GM10266 (cell line): ENCODE results near the gene STX8.

Source experiments
- DNase-seq: peaks from one replicate; pipeline ENCODE4 v3.0.0; 2012; ENCODE audit errors: extremely low spot score
- TF ChIP-seq, protein P1 (sequence below): IDR thresholded peaks from 2 replicates; pipeline ENCODE4 v1.5.1; 2012; ENCODE audit warnings: mild to moderate bottlenecking, low read depth; ENCODE audit not compliant: control insufficient read depth, insufficient read depth; ENCODE audit errors: missing control alignments

Gene STX8

DNA sequence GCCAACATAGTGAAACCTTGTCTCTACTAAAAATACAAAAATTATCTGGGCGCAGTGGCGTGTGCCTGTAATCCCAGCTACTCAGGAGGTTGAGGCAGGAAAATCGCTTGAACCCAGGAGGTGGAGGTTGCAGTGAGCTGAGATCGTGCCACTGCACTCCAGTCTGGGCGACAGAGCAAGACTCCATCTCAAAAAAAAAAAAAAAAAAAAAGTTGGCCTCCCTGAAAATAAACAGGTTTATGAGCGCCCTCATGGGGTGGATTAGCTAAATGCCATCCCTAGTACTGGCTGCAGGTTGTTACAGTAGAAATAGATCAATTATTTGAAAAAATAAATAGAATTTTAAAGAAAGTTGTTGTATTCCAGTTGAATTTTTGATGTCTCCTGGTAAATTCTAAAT, 20.9 kb downstream of the STX8 start:
- peak; percentile 38 for DNase-seq
- TF ChIP-seq, protein P1, sequence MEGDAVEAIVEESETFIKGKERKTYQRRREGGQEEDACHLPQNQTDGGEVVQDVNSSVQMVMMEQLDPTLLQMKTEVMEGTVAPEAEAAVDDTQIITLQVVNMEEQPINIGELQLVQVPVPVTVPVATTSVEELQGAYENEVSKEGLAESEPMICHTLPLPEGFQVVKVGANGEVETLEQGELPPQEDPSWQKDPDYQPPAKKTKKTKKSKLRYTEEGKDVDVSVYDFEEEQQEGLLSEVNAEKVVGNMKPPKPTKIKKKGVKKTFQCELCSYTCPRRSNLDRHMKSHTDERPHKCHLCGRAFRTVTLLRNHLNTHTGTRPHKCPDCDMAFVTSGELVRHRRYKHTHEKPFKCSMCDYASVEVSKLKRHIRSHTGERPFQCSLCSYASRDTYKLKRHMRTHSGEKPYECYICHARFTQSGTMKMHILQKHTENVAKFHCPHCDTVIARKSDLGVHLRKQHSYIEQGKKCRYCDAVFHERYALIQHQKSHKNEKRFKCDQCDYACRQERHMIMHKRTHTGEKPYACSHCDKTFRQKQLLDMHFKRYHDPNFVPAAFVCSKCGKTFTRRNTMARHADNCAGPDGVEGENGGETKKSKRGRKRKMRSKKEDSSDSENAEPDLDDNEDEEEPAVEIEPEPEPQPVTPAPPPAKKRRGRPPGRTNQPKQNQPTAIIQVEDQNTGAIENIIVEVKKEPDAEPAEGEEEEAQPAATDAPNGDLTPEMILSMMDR: peak; percentile 48

DNA sequence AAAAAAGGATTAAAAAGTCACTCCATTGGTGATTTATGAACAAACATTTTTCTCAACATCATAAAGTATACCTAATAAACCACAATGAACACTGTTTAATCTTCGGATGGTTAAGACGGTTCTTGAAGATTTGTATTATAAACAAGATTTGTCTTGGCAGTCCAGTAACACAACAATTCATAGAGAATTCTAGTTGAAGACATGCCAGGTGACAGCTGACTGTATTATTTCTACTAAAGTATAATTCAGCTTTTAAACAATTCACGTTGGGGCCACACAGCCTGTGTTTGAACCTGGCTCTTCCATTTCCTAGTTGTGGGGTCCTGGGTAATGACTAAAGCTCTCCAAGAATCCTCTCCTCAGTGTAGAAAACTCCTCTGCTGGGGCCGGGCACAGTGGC, 22.0 kb downstream of the STX8 start:
- TF ChIP-seq, protein P1: no peak
- no peak for DNase-seq

DNA sequence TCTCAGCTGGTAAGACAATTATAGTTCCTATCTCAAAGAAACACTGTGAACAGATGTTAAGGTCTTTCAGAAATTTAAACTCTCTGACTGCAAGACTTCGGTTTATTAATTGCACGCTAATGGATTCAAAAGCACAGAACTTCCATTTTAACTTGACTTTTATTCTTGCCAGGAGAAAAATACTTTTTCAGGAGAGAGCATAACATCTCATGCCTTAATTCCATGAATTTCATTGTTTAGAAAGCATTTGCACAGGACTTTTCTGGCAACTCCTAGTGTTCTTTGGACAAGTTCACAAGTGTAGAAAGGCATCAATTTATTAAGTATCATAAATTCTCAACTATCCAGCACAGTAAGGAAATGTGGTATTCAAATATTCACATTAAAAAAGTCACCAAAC, 22.4 kb downstream of the STX8 start:
- DNase-seq: no peak
- TF ChIP-seq, protein P1: no peak

DNA sequence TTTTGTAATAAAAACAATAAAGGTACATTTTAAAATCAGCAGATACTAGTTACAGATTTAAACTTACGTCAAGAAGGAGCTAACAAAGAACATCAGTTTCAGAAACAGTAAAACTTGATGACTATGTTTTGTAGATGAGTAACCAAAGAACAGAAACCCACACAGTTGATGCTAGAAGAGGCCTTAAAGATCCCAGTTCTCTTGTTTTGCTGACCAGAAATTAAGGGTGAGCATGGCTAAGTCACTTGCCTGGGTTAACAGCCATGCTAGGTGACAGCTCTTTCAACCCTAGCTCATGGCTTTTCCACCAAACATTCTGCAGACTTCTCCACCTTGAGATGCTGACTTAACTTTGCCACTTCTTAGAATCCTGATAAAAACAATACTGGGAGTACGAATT, 26.4 kb downstream of the STX8 start:
- TF ChIP-seq, protein P1: no peak
- DNase-seq: no peak

DNA sequence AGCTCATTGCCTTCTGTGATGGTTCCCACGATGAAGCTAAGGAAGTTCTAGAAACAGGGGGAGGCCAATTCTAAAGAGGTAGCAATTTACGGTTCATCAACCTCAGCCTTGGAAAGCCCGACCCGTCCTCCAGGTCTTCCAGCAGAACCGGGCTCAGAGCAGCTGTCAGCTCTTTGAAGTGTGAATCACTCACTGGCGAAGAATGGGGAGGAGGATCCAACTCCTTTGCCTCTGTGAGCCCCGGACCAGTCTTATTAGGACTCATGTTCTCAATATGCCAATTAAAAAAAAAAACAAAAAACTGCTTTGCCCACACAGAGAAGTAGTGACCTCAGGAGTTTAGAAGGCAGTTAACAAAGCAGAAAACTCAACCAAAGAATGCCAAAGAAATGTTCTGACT, 31.4 kb downstream of the STX8 start:
- TF ChIP-seq, protein P1: no peak
- no peak for DNase-seq

DNA sequence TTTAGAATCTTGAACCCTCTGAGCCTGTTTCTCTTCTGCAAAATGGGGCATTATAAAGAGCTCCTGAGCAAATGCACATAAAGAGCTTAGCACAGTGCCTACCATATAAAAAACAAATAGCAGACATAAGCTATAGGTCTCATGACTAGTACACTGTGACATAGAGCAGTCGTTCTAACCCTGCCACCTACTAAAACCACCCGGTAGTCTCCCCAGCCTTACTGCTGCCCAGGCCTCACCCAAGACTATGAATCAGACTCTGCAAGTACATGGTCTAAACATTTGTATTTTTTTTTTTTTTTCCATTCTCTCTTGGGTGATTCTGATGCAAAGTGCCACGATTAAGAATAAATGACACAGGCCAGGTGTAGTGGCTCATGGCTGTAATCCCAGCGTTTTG, 33.9 kb downstream of the STX8 start:
- DNase-seq: no peak
- TF ChIP-seq, protein P1: no peak

DNA sequence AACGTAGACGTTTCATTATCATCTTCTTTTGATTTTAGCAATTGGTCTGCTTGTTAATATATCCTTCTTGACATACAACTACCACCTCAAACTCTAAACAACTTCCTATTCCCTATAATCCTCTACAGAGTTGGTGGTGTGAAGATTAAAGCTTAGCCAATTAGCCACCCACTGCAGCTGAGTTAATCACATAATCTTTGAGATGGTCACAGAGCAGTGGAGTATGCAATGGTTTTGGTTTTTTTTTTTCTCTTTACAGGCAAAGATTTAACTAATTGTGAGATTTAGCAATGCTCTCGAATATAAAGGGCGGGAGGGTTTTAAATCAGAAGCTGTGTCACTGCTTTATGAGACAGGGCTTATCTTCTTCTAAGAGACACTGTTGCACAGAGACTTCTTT, 37.0 kb downstream of the STX8 start:
- no peak for DNase-seq
- TF ChIP-seq, protein P1: no peak
